Trophoblast cell (in vitro differentiated cells and primary cell): ENCODE measurements around the gene ABCA13.

ENCODE experiments used
- DNase-seq, 2 donors: peaks; one replicate each; pipeline ENCODE4 v3.0.0-alpha.2; 2016
- H2AFZ ChIP-seq: 2 replicates; pipeline ENCODE4 v1.6.1; 2013; ENCODE audit warnings: low read length, moderate library complexity, mild to moderate bottlenecking; ENCODE audit not compliant: insufficient read depth, poor library complexity
- H2AK5ac ChIP-seq: 2 replicates; pipeline ENCODE4 v1.6.1; 2013; ENCODE audit warnings: mild to moderate bottlenecking, low read length
- H2BK120ac ChIP-seq: 2 replicates; pipeline ENCODE4 v1.6.1; 2013; ENCODE audit warnings: low read length, mild to moderate bottlenecking, moderate library complexity; ENCODE audit not compliant: insufficient read depth, poor library complexity
- H2BK12ac ChIP-seq: 2 replicates; pipeline ENCODE4 v1.6.1; 2013; ENCODE audit warnings: mild to moderate bottlenecking, low read length, moderate library complexity
- H2BK5ac ChIP-seq: 2 replicates; pipeline ENCODE4 v1.6.1; 2013; ENCODE audit warnings: low read length, low read depth, moderate library complexity, mild to moderate bottlenecking; ENCODE audit not compliant: poor library complexity
- H3K14ac ChIP-seq: 2 replicates; pipeline ENCODE4 v1.6.1; 2013; ENCODE audit warnings: mild to moderate bottlenecking, low read length
- H3K18ac ChIP-seq: 2 replicates; pipeline ENCODE4 v1.6.1; 2013; ENCODE audit warnings: mild to moderate bottlenecking, low read length
- H3K23ac ChIP-seq: 2 replicates; pipeline ENCODE4 v1.6.1; 2013; ENCODE audit warnings: low read length
- H3K27ac ChIP-seq: 2 replicates; pipeline ENCODE4 v1.5.1; 2013; ENCODE audit warnings: low read depth, mild to moderate bottlenecking, inconsistent platforms, low read length, moderate library complexity
- H3K27me3 ChIP-seq: 2 replicates; pipeline ENCODE4 v1.6.1; 2013; ENCODE audit warnings: inconsistent platforms, mild to moderate bottlenecking, low read length, moderate library complexity; ENCODE audit not compliant: insufficient read depth
- H3K36me3 ChIP-seq, 2 experiments: 1 replicate in 1 of 2; 2 replicates in 1 of 2; pipeline ENCODE4 v1.6.1; 2013; ENCODE audit warnings: low read length in 2 of 2, mild to moderate bottlenecking in 2 of 2, moderate library complexity in 1 of 2; ENCODE audit not compliant: insufficient read depth in 2 of 2, control insufficient read depth in 1 of 2
- H3K4ac ChIP-seq: 2 replicates; pipeline ENCODE4 v1.6.1; 2013; ENCODE audit warnings: low read depth, mild to moderate bottlenecking, low read length, moderate library complexity
- H3K4me1 ChIP-seq, 2 experiments: 1 replicate in 1 of 2; 2 replicates in 1 of 2; pipeline ENCODE4 v1.6.1; 2013; ENCODE audit warnings: low read length in 2 of 2, mild to moderate bottlenecking in 2 of 2, moderate library complexity in 1 of 2; ENCODE audit not compliant: insufficient read depth in 2 of 2, control insufficient read depth in 1 of 2
- H3K4me2 ChIP-seq: 2 replicates; pipeline ENCODE4 v1.6.1; 2013; ENCODE audit warnings: inconsistent platforms, mild to moderate bottlenecking, low read length, moderate library complexity
- H3K4me3 ChIP-seq: 2 replicates; pipeline ENCODE4 v1.5.1; 2013; ENCODE audit warnings: mild to moderate bottlenecking, low read depth, low read length, inconsistent platforms
- H3K79me1 ChIP-seq: one replicate; pipeline ENCODE4 v1.6.1; 2013; ENCODE audit warnings: low read length
- H3K79me2 ChIP-seq: 2 replicates; pipeline ENCODE4 v1.6.1; 2013; ENCODE audit warnings: low read length, mild to moderate bottlenecking; ENCODE audit not compliant: control insufficient read depth, insufficient read depth, poor library complexity
- H3K9ac ChIP-seq: 2 replicates; pipeline ENCODE4 v1.6.1; 2013; ENCODE audit warnings: mild to moderate bottlenecking, low read length
- H3K9me3 ChIP-seq: 2 replicates; pipeline ENCODE4 v1.6.1; 2013; ENCODE audit warnings: low read depth, mild to moderate bottlenecking, control low read depth, inconsistent platforms, low read length; ENCODE audit not compliant: insufficient read depth
- H4K12ac ChIP-seq: 2 replicates; pipeline ENCODE4 v1.6.1; 2013; ENCODE audit warnings: low read depth, mild to moderate bottlenecking, low read length, moderate library complexity
- H4K8ac ChIP-seq: 2 replicates; pipeline ENCODE4 v1.6.1; 2013; ENCODE audit warnings: low read depth, mild to moderate bottlenecking, low read length, moderate library complexity
- H4K91ac ChIP-seq: one replicate; pipeline ENCODE4 v1.6.1; 2013; ENCODE audit warnings: low read depth, mild to moderate bottlenecking, low read length, moderate library complexity
- WGBS: extraction: QIAGEN DNeasy Blood & Tissue Kit; methylation state at CpG from one replicate; pipeline ENCODE4 v1.1.7; 2013; ENCODE audit warnings: missing lambda C conversion rate; ENCODE audit not compliant: insufficient read length, insufficient coverage; ENCODE audit errors: extremely low coverage; 5-methylcytosine and 5-hydroxymethylcytosine counted together

Gene ABCA13

DNA sequence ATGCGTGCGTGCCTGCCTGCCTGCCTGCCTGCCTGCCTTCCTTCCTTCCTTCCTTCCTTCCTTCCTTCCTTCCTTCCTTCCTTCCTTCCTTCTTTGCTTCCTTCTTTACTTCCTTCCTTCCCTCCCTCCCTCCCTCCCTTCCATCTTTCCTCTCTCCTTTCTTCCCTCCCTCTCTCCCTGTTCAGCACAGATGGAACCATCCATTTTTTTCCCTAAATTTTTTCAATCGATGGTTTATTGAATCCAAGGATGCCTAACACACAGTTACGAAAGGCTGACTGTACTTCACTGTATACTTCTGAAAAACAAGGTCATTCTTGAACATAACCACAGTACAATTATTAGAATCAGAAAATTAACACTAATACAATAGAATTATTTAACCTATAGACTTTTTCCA, 53.8 kb downstream of the ABCA13 start:
- H3K4me1 ChIP-seq: no peaks in the 10 kb centered on the region
- H3K9ac ChIP-seq: no peak overlapping the region
- H3K79me2 ChIP-seq: no peaks in the 10 kb centered on the region
- no peaks in the 10 kb centered on the region for H3K36me3 ChIP-seq
- no peak overlapping the region for H2BK12ac ChIP-seq
- H2AK5ac ChIP-seq: no peak overlapping the region
- no peaks in the 10 kb centered on the region for H3K79me1 ChIP-seq
- no peak overlapping the region for H2BK120ac ChIP-seq
- H3K27ac ChIP-seq: no peak overlapping the region
- no peaks in the 10 kb centered on the region for H3K9me3 ChIP-seq
- no CpG with 5 or more reads among the region's 4 CpGs for WGBS
- H4K91ac ChIP-seq: no peak overlapping the region
- no peak overlapping the region for H3K4ac ChIP-seq
- H4K8ac ChIP-seq: no peak overlapping the region
- no peak overlapping the region for H3K18ac ChIP-seq
- H3K23ac ChIP-seq: no peak overlapping the region
- no peaks in the 10 kb centered on the region for H3K27me3 ChIP-seq
- H2BK5ac ChIP-seq: no peak overlapping the region
- H2AFZ ChIP-seq: no peak overlapping the region
- H4K12ac ChIP-seq: no peak overlapping the region
- no peak overlapping the region for H3K14ac ChIP-seq
- DNase-seq: no peak
- H3K4me2 ChIP-seq: no peak overlapping the region
- H3K4me3 ChIP-seq: no peak overlapping the region

GRCh38 chr7:48237354-48237753, 66.1 kb downstream of the ABCA13 start:
- H3K4me3 ChIP-seq: no peak overlapping the region
- H3K14ac ChIP-seq: no peak overlapping the region
- no peak overlapping the region for H3K18ac ChIP-seq
- H3K79me2 ChIP-seq: no peaks in the 10 kb centered on the region
- H3K79me1 ChIP-seq: no peaks in the 10 kb centered on the region
- no peak overlapping the region for H2BK12ac ChIP-seq
- no peak overlapping the region for H4K91ac ChIP-seq
- H4K12ac ChIP-seq: no peak overlapping the region
- no peak for DNase-seq
- H3K4me1 ChIP-seq: no peaks in the 10 kb centered on the region
- H3K9ac ChIP-seq: no peak overlapping the region
- no peak overlapping the region for H3K23ac ChIP-seq
- H3K9me3 ChIP-seq: peaks cover 6% of the 10 kb centered on the region
- H3K27me3 ChIP-seq: no peaks in the 10 kb centered on the region
- no peaks in the 10 kb centered on the region for H3K36me3 ChIP-seq
- H2AK5ac ChIP-seq: no peak overlapping the region
- no peak overlapping the region for H4K8ac ChIP-seq
- no peak overlapping the region for H3K4me2 ChIP-seq
- H3K4ac ChIP-seq: no peak overlapping the region
- H2BK120ac ChIP-seq: no peak overlapping the region
- H2AFZ ChIP-seq: no peak overlapping the region
- no peak overlapping the region for H2BK5ac ChIP-seq
- H3K27ac ChIP-seq: no peak overlapping the region

- no peak for DNase-seq
- Histone ChIP-seq H4K8ac (no peak overlapping the region), H3K23ac (no peak overlapping the region), H3K9ac (no peak overlapping the region), H3K27ac (no peak overlapping the region), H3K27me3 (no peaks in the 10 kb centered on the region), H4K12ac (no peak overlapping the region), H3K18ac (no peak overlapping the region), H3K79me2 (no peaks in the 10 kb centered on the region), H2BK12ac (no peak overlapping the region), H3K36me3 (no peaks in the 10 kb centered on the region), H2AK5ac (no peak overlapping the region), H2BK120ac (no peak overlapping the region), H2BK5ac (no peak overlapping the region), H3K4me3 (no peak overlapping the region), H3K14ac (no peak overlapping the region), H3K9me3 (peaks cover 2% of the 10 kb centered on the region), H4K91ac (no peak overlapping the region), H3K4me1 (no peaks in the 10 kb centered on the region), H2AFZ (no peak overlapping the region), H3K4ac (no peak overlapping the region), H3K79me1 (no peaks in the 10 kb centered on the region), H3K4me2 (no peak overlapping the region)
- WGBS: no CpG with 5 or more reads among the region's 8 CpGs
These were observed 71.6 kb downstream of the ABCA13 start for GRCh38 chr7:48242846-48243245.

DNA sequence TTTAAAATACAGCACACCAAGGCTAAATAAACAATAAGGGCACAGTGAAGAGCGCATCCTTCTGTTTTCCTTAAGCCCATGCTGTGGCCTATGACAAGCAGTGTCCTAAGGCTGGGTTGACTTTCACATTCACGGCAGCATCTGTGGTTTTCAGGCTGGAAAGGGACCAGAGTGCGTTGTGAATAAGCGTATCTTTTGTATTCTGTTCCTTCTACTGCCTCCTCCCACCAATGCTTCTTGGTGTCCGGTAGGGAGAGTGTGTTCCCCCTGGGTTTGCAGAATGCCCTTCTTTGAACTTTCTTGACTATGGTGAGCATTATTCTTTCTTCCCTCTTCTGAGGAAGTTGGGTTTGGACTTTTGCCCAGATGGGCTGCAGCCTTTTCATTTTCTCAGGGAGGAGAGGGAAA, 73.6 kb downstream of the ABCA13 start:
- H3K14ac ChIP-seq: no peak overlapping the region
- no peak overlapping the region for H2AFZ ChIP-seq
- H3K4me3 ChIP-seq: no peak overlapping the region
- H2AK5ac ChIP-seq: no peak overlapping the region
- peak overlapping the region; percentile 15 for H3K9ac ChIP-seq
- no peak overlapping the region for H2BK12ac ChIP-seq
- no peak overlapping the region for H3K18ac ChIP-seq
- no CpG with 5 or more reads among the region's 5 CpGs for WGBS
- H3K79me2 ChIP-seq: no peaks in the 10 kb centered on the region
- no peak overlapping the region for H2BK120ac ChIP-seq
- no peak overlapping the region for H2BK5ac ChIP-seq
- H3K23ac ChIP-seq: no peak overlapping the region
- no peak overlapping the region for H4K12ac ChIP-seq
- peaks cover 2% of the 10 kb centered on the region for H3K9me3 ChIP-seq
- H4K8ac ChIP-seq: no peak overlapping the region
- no peak overlapping the region for H4K91ac ChIP-seq
- DNase-seq: no peak
- no peak overlapping the region for H3K27ac ChIP-seq
- no peaks in the 10 kb centered on the region for H3K4me1 ChIP-seq
- H3K4me2 ChIP-seq: no peak overlapping the region
- H3K79me1 ChIP-seq: no peaks in the 10 kb centered on the region
- H3K27me3 ChIP-seq: no peaks in the 10 kb centered on the region
- no peaks in the 10 kb centered on the region for H3K36me3 ChIP-seq
- H3K4ac ChIP-seq: no peak overlapping the region
